T-helper 9 cell (primary cell): Measurements from ENCODE around the gene DLGAP4.
A peak's percentile ranks its signal among the peaks of the same experiment; 100 is the strongest.

Experiments
- DNase-seq: peaks from one replicate; pipeline ENCODE4 v3.0.0-alpha.2; 2020

Gene DLGAP4

DNA sequence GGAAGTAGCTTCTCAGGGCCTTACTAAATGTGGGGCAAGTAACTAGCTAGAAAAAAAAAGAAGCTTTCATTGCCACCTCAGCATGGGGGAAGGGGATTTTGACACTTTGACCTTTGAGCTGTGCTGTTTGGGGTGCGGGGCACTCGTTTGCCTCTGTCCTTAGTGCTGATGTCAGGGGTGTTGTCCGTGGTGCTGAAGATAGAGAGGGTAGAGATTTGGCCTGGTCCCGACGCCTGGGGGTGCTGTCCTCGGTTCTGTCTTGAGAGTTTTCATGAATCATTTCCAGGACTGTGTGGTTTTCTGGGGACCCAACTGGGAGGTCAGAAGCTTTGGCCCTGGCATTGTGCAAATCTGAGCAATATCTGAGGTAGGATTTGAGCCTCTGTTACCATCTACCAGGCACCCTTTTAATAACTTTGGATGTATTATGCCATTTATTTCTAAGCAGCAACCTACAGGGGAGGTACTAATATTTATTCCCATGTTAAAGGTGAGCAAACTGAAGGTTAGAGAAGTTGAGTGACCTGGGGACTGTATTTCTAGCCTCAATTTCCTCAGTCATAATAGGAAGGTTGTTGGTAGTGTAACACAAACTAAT is 78.0 kb downstream of the DLGAP4 start:
- DNase-seq: peak; percentile 9

DNA sequence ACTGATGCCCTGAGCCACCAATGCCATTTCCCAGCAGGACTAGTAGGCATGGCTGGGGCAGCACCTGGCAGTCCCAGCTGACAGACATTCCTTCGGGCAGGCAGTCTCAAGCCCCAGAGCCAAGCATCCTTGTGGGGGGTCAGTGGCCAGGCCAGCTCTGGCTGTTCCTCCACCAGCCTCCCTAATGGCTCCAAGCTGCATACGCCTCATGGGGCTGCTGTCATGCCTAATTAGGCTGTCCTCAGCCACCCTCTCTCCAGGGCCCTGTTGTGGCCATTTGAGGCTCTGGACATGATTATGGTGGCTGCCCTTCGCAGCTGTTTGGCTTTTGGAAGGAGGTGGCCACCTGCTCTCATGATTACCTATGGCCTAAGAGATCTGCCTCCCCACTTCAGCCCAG is 79.4 kb downstream of the DLGAP4 start:
- DNase-seq: no peak

DNA sequence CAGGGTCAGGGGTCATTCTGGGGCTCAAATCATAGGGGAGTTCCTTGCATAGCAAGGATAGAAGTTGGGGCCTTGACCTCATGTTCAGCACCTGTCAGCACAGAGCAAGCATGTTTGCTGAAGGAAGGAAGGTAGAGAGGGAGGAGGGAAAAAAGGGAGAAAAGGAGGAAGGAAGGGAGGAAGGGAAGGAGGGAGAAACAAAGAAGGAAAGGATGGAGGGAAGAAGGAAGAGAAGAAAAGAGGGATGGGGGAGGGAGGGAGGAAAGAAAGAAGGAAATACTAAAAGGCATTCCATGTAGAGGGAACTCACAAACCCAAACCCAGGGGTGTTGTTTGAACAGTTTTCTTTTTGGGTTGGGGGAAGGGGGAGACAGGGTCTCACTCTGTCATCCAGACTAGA is 80.1 kb downstream of the DLGAP4 start:
- DNase-seq: no peak

DNA sequence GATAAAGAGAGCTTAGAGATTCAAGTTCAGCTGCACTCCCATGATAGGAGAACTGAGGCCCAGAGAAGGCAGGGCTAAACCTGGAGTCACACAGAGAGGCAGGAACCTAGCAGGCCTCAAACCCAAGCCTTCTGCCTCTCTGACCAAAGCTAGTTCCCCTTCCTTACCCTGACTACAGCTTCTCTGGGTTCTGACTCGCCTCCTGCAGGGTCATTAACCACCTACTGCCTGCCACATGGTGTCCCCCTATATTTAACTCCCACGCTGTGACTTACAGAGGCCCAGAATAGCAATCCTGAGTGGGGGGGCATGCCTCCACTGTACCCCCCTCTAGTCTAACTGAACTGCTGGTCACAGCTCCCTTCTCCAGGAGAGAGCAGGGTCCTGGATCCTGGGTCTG is 84.1 kb downstream of the DLGAP4 start:
- no peak for DNase-seq

DNA sequence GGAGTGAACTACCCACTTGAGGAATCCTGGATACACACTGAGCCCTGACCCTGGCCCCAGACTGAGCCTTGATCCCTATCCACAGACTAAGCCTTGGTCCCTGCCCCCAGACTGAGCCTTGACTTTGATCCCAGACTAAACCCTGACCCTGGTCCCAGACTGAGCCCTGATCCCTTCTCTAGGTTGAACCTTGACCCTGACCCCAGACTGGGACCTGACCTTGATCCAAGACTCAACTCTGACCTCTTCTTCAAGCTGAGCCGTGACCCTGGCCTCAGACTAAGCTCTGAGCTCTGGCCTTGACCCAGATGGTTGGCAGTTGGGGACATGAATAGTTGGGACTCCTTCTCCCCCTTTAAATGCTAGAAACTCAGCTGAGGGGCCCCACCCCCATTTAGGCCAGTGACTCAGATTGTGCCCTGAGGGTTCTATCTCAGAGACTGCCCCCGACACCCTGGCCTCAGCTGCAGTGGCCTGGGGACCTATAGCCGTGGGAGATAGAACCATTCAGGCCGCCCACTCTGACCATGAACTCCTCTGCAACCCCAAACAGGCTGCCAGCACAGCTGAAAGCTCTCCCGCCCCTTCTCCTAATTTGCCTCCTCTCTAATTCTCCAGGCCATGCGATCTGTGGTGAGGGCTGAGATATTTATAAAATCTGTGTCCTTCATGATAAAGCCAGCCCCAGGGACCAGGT is 84.7 kb downstream of the DLGAP4 start:
- no peak for DNase-seq

DNA sequence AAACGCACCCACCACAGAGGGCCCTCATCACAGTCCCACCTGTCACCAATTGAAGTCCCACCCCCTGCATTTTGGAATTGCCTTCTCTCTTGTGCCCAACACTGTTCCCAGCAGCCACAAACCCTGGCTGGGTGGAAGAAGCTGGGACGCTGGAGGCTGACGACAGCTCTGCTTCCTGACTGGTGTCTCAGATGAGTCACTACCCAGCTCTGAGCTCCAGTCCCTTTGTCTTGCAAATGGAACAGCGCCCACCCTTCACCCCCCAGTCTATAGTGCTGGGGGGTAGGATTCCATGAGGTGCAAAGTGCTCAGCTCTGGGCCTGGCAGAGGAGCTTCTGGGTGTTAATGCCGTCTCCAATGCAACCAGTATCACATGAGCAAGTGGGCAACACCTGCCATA is 85.3 kb downstream of the DLGAP4 start:
- no peak for DNase-seq

DNA sequence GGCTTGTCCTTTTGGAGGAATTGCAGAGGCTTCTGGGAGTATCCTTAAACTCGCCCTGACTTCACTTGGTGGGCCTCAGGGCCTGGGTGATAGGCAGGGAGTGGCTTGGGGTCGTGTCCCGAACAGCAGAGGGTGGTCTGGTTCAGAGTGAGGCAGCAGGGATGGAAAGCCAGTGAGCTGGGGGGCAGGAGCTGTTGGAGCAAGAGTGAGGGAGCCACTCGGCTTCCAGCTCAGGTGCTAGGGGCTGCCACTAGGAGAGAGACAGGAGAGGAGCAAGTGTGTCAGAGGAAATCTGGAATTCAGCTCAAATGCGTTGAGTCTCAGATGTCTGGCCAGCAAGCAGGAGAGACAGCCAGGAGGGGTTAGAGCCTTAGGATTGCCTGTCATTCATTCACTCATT is 85.8 kb downstream of the DLGAP4 start:
- DNase-seq: no peak

DNA sequence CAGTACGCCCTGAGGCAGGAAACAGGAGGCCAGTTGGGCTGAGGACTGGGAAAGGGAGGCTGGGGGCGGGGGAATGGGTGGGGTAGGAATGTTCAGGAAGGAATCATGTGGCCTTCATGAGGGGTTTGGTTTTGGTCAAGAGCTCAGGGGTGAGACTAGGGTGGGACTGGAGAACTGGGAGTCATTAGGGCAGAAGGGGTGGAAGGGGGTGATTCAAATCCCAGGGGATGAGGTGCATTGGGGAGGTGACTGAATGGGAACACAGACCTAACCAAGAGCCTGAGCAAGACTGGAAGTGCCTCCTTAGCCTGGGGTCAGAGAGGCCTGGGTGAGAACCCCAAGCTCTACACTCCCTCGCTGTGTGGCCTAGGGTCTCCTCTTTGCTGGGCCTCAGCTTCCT is 86.8 kb downstream of the DLGAP4 start:
- no peak for DNase-seq

DNA sequence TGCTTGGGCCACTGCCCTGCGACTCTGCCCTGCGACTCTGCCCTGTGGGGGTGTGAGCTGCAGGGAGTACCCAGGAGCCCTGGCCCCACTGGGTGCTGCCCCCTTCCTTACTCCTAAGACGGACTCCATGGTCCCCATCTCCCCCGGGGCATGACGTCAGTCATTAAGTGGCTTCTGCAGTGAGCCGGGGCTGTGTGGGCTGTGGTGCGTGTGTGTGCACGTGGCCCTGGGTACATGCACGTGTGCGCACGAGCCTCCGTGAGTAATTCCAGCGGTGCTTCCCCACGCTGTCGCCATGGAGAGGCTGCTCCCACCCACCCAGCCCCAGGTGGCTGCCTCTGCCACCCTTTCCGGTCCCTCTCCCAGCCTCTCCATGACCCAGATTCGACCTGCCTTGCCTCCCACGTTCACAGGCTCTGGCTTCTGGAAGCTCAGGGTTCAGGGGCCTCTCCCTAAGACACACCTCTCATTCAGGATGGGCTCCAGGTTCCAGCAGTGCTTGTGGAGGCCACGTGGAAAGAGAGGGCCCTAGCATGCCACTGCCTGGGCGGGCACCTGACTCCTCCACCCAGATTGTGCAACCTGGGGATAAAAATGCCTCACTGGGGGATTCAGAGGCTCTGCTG is 88.3 kb downstream of the DLGAP4 start:
- DNase-seq: no peak

DNA sequence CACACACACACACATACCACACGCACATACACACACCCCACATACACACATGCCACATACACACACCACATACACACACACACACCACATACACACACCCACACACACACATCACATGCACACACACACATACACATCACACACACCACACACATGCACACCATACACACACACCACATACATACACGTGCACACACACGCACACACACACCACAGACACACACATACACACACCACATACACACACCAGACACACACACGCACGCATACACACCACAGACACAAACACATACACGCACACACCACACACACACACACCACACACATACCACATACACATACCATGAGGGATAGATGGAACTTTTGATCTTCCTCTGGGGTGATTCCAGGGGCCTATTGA is 90.2 kb downstream of the DLGAP4 start:
- DNase-seq: no peak

DNA sequence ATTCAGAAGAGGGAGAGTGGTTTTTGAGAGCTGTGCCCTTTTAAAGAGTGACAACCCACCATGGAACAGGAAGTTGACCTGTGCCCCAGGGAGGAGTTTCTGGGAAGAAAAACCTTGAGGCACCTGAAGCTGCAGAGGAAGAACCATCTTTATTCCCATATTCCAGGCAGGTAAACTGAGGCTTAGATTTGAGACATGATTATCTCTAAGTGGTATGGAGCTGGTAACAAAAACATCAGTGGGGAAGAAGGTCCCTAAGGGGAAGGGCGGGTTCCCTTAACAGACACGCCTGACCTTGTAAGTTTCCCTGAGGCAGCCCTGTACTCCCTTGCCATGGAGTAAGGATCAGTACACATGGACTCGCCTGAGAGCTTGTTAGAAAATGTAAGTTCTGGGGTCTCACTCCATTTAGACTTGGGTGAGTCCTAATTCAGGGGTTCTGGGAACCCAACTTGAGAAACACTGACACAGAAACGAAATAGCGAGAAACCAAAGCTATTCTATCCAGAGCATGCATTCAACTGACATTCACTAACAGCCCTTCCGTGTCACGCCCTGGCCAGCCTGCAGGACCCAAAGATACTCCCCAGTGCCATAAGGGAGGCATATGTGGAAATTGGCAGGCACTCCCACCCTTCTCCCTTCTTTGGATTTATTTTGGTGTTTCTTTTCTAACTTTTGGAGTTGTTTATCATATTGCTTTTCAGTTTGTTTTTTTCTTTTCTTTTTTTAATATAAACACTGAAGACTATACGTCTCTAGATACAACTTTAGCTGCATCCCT is 90.9 kb downstream of the DLGAP4 start:
- no peak for DNase-seq

DNA sequence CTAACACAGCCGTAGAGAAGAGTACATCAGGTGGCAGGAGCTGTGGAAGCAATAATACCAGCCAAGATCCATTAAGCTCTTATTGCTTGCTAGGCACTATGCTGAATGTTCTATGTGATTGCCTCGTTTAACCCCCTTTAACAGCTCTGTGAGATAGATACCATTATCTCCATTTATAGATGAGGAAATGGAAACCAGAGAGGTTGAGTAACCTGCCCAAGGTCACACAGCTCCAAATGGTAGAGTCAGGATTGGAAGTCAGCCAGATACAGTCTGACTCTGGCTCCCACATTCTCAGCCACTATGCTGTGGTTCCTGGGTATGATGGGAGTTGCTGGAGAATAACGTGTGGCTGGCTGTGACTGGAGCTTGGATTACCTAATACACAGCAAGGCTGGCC is 92.4 kb downstream of the DLGAP4 start:
- no peak for DNase-seq

DNA sequence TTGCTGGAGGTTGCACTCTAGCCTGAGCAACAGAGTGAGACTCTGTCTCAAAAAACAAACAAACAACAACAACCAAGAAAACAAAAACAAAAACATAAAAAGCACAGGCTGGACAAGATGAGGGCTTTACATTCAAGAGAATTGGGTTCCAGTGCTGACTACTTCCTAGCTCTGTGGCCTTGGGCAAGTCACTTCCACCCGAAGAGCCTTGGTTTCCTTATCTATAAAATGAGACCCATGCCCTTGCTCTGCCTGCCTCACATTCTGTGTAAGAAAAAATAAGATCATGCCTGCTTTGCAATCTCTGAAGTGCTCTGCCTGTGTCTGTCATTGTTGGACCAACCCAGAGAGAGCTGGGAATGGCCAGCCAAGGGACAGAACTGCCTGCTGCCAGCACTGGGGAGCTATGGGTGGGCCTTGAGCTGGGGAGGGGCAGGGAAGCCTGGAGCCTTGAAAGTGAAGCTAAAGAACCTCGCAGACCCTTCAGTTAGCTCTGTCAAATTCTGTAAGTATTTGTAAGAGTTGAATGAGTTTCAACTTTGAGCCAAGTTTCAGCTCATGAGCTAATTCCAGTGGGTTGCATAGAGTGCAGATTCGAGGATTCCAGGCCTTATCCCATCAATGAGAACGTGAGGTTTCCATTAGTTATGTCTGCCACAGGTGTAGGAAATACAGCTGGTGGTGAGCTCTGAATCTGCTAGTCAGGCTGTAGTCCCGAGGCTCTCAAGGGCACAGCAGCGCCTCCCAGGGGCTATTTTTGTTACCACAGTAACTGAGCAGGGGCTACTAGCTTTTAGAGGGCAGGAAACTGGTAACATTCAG is 93.2 kb downstream of the DLGAP4 start:
- DNase-seq: peak; percentile 9

DNA sequence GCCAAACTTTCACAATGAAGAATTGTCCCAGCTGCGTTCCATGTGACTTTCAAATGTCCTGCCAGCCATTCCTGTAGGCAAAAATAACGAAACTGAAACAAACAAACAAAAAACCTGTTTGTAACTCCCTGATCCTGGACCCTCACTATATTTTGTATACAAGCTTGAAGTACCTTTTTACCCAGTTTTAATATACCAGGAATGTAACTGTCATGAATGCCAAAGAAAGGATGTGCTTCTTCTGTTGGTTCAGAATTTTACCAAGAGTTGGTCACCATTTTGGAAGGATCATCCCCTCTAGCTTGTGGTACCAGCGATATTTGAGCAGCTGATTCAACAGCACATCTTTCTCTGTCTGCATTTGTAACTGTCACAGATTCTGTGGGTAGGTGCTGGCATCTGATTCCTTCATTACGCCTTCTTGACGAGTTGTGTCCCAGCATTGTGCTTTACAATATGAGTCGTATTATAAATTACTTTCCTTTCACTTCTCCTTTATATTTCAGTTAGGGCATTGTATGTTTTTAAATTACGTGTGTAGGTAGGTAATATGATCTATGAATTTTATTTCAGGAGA is 93.9 kb downstream of the DLGAP4 start:
- DNase-seq: no peak

DNA sequence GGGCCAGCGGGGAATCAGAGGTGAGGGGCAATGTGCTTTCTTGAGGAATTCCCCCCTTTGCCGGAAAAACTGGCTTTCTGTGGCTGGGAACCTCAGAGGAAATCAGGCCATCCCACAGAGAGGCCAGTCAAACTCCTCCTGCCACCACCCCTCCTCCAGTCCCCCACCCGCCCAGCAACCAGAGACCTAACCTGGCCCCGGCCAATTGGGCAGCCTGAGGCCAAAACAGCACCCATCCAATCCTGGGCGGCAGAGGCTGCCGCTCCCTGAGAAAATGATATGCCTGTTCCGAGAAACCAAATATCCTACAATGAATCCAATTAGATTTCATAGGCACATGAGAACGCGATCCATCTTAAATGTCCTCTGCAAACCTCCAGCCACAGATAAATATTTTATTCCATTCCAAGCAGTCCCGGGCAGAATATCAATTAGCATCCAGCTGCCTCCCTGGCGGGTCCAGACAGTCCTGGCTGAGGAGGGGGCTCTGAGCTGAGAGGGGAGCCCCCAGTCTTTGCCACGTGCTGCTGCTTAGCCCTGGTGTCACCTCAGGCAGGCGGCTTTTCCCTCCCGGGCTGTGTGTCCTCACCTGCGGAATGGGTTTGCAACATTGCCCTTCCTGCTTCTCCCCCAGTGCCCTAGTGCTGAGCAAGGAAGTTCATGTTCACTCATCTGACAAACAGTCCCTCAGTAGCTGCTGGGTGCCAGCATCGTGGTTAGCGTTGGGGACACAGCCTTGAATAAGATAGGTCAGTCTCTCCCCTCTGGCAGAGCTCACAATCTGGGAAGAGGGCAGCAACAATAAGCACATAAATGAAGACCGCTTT is 95.0 kb downstream of the DLGAP4 start:
- DNase-seq: no peak

DNA sequence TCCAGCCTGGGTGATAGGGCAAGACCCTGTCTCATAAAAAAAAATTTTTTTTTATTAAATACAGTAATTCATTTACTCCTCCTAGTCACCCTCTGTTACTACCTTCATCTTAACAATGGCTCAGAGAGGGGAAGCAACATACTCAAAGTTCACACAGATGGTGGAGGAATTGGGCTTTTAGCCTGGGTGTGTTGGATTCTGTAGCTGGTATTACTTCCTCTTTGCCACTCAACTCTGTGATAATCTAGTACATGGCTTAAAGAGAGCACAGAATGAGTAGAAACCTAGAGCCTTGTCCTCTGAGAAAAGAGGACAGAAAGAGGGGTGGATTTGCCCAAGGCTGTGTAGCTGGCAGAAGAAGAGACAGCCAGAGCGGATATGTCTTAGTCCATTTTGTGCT is 96.6 kb downstream of the DLGAP4 start:
- DNase-seq: no peak

DNA sequence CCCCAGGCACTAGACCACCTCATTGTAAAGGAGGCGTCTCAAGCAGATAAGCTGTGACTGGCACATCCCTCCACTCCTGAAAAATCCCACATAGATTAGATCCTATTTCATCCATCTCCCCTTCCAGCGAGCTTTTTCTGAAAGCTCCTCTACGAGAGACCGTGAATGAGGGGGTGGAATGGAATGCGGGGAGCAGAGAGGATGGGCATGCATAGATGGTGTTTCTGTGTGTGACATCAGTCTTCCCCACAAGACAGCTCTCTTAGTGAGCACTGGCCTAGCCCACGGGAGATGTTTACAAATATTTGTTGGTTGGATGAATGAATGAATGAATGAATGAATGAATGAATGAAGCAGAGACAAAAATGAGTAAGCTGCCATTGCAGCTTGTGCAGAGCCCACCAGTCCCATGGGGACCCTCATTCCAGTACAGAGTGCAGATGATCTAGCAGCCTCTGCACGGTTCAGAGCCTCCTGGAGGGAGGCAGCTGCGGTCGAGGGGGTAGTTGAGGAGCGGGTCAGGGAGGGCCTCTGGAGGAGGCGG is 98.4 kb downstream of the DLGAP4 start:
- no peak for DNase-seq

DNA sequence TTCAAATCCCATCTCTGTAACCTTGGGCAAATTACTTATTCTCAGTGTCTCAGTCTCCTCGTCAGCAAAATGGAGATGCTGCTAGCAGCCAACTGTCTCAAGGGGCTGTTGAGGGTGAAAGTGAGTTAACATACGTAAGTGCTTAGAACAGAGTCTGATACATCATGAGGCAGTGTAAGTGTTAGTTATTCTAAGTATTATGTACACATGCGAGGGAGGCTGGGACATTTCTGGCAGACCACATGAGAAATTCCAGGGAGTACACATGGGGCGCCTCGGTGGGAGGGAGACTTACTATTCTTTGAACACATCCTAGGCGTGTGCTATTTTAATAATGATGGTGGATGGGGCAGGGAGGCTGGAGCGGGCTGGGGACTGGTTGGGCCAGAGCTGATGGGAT is 99.1 kb downstream of the DLGAP4 start:
- DNase-seq: no peak

DNA sequence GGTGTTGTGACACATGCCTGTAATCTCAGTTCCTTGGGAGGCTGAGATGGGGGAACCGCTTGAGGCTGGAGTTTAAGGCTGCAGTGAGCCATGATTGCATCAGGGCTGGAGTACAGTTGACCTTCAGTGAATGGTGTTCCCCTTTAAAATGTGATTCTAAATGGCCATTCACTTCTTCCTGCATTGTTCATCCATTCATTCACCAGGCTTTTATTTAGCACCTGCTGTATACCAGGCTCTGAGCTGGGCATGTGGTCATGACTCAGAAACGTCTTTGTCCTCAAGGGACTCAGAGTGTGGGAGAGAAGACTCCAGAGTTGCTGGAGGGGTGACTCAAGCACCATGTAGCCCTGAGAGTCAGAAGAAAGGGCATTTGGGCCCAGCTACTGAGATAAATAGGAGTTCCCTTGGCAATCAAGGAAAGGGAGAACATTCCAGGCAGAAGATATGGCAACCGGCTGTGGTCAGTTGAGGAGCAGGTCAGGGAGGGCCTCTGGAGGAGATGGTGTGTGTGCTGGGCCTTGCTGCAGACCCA is 101.1 kb downstream of the DLGAP4 start:
- DNase-seq: no peak

DNA sequence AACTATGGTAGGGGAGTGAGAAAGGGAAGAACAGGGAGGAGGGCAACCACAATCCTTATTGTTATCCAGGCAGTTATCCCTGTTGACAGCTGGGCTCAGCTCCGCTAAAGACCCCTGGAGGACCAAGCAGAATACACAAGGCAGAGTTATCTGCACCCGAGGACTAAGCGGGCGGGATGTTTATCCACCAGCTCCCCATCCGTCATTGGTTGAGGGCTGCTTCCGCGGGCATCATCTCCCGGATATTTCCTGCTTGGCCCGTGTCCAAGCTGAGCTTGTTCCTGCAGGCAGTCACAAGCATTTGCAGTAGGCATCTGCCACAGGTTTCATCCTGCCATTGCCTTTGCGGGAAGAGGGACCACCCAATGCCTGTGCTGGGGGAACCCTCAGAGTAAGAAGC is 102.1 kb downstream of the DLGAP4 start:
- DNase-seq: no peak

DNA sequence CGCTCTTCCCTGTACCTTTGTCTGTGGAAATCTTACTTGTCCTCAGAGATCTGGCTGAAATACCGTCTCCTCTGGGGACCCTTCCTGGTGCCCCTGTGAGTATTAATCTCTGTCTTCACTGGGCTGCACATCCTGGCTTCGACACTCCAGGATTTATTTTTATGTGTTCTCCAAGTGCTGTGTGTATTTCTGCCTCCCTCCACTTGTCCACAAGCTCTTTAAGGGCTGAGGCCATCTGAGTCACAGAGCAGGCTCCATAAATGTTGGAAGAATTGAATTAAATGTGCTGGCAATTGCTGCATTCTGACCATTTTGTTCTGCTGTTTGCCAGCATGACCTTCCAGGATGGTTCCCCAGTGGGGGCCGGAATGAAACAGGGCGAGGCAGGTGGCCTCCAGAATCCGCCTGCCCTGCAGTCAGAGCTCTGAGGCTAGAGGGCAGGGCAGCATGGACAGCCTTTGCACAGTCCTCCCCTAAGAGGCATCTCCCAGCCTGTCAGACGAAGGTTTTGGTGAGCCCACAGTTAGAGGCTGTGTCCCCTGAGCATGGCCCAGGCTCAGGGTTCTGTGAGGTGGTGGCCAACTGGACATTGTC is 105.8 kb downstream of the DLGAP4 start:
- no peak for DNase-seq
